SK-N-SH treated with all-trans-retinoic acid at 6 μM for 48 hours (cell line): Measurements from ENCODE around the gene SYNE2.
"Not testable (repeated sequence)": the region's sequence is repeated elsewhere in the genome, so short reads cannot be mapped to it uniquely, and the experiment has no call there.

ENCODE experiments used
- ARNTL ChIP-seq: fragments of 450-650 bp; formaldehyde crosslinking; IDR thresholded peaks from 2 replicates; pipeline ENCODE4 v1.5.0; 2020; ENCODE audit warnings: low read depth, mild to moderate bottlenecking, moderate library complexity, borderline replicate concordance
- BACH2 ChIP-seq: fragments of 250-450 bp; sonication (Bioruptor Pico); IDR thresholded peaks from 2 replicates; pipeline ENCODE4 v1.9.0; 2021; ENCODE audit warnings: mild to moderate bottlenecking, borderline replicate concordance
- CSDC2 ChIP-seq: fragments of 250-450 bp; sonication (Bioruptor Pico); IDR thresholded peaks from 2 replicates; pipeline ENCODE4 v1.5.0; 2020; ENCODE audit warnings: mild to moderate bottlenecking, moderate library complexity
- ESRRG ChIP-seq: fragments of 250-450 bp; sonication (Bioruptor Pico); IDR thresholded peaks from 2 replicates; pipeline ENCODE4 v1.6.1; 2021; ENCODE audit warnings: mild to moderate bottlenecking
- OSR1 ChIP-seq: fragments of 250-450 bp; sonication (Bioruptor Pico); IDR thresholded peaks from 2 replicates; pipeline ENCODE4 v1.8.0; 2022; ENCODE audit warnings: moderate library complexity, mild to moderate bottlenecking, inconsistent platforms
- PPARA ChIP-seq: fragments of 250-450 bp; sonication (Bioruptor Pico); IDR thresholded peaks from 2 replicates; pipeline ENCODE4 v1.5.0; 2020; ENCODE audit warnings: mild to moderate bottlenecking, borderline replicate concordance
- RARB ChIP-seq: fragments of 250-450 bp; sonication (Bioruptor Pico); IDR thresholded peaks from 2 replicates; pipeline ENCODE4 v1.8.0; 2021; ENCODE audit warnings: mild to moderate bottlenecking, moderate library complexity
- TOX ChIP-seq: fragments of 250-450 bp; sonication (Bioruptor Pico); IDR thresholded peaks from 2 replicates; pipeline ENCODE4 v1.8.0; 2021; ENCODE audit warnings: mild to moderate bottlenecking, moderate library complexity, borderline replicate concordance
- ZFP3 ChIP-seq: fragments of 250-450 bp; sonication (Bioruptor Pico); IDR thresholded peaks from 2 replicates; pipeline ENCODE4 v1.5.0; 2020; ENCODE audit warnings: mild to moderate bottlenecking, moderate library complexity
- ZFP30 ChIP-seq: fragments of 450-650 bp; formaldehyde crosslinking; IDR thresholded peaks from 2 replicates; pipeline ENCODE4 v1.5.0; 2022; ENCODE audit warnings: mild to moderate bottlenecking, moderate library complexity
- TF ChIP-seq, protein P1 (sequence below): fragments of 250-450 bp; sonication (Bioruptor Pico); IDR thresholded peaks from 2 replicates; pipeline ENCODE4 v1.5.0; 2020; ENCODE audit warnings: mild to moderate bottlenecking, moderate library complexity
- TF ChIP-seq, protein P2 (sequence below): fragments of 250-450 bp; sonication (Bioruptor Pico); IDR thresholded peaks from 2 replicates; pipeline ENCODE4 v1.5.1; 2020; ENCODE audit warnings: low read depth, mild to moderate bottlenecking, moderate library complexity
- TF ChIP-seq, protein P3 (sequence below): fragments of 250-450 bp; sonication (Bioruptor Pico); IDR thresholded peaks from 2 replicates; pipeline ENCODE4 v1.8.0; 2020; ENCODE audit warnings: mild to moderate bottlenecking, moderate library complexity, borderline replicate concordance
- TF ChIP-seq, protein P4 (sequence below): fragments of 250-450 bp; sonication (Bioruptor Pico); IDR thresholded peaks from 2 replicates; pipeline ENCODE4 v1.5.1; 2021; ENCODE audit warnings: mild to moderate bottlenecking, moderate library complexity

DNA sequence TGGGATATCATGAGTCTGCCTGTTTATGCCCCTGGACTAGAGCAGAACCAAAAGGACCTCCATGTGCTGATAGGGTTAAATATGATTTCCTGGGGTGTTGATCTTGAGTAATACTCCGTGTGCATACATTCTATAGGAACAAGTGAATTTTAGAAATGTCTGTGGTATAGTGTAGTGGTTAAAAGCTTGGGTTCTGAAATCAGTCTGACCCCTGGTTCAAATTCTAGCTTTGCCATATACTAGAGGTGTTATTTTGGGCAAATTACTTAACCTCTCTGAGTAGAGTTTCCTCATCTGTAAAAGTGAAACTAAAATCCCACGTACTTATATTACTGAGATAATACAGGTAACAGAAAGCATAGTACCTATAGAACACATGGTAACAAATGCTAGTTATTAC, 12.0 kb downstream of the SYNE2 start:
- TF ChIP-seq ZFP30; RARB (CRISPR knock-in tag); TOX (CRISPR knock-in tag); OSR1 (CRISPR knock-in tag); ARNTL (CRISPR knock-in tag); PPARA (CRISPR knock-in tag); ZFP3 (CRISPR knock-in tag); CSDC2 (CRISPR knock-in tag); BACH2 (CRISPR knock-in tag); ESRRG (CRISPR knock-in tag): not testable (repeated sequence)
- TF ChIP-seq, protein P1, sequence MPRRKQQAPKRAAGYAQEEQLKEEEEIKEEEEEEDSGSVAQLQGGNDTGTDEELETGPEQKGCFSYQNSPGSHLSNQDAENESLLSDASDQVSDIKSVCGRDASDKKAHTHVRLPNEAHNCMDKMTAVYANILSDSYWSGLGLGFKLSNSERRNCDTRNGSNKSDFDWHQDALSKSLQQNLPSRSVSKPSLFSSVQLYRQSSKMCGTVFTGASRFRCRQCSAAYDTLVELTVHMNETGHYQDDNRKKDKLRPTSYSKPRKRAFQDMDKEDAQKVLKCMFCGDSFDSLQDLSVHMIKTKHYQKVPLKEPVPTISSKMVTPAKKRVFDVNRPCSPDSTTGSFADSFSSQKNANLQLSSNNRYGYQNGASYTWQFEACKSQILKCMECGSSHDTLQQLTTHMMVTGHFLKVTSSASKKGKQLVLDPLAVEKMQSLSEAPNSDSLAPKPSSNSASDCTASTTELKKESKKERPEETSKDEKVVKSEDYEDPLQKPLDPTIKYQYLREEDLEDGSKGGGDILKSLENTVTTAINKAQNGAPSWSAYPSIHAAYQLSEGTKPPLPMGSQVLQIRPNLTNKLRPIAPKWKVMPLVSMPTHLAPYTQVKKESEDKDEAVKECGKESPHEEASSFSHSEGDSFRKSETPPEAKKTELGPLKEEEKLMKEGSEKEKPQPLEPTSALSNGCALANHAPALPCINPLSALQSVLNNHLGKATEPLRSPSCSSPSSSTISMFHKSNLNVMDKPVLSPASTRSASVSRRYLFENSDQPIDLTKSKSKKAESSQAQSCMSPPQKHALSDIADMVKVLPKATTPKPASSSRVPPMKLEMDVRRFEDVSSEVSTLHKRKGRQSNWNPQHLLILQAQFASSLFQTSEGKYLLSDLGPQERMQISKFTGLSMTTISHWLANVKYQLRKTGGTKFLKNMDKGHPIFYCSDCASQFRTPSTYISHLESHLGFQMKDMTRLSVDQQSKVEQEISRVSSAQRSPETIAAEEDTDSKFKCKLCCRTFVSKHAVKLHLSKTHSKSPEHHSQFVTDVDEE (CRISPR knock-in tag) = not testable (repeated sequence)
- TF ChIP-seq, protein P2, sequence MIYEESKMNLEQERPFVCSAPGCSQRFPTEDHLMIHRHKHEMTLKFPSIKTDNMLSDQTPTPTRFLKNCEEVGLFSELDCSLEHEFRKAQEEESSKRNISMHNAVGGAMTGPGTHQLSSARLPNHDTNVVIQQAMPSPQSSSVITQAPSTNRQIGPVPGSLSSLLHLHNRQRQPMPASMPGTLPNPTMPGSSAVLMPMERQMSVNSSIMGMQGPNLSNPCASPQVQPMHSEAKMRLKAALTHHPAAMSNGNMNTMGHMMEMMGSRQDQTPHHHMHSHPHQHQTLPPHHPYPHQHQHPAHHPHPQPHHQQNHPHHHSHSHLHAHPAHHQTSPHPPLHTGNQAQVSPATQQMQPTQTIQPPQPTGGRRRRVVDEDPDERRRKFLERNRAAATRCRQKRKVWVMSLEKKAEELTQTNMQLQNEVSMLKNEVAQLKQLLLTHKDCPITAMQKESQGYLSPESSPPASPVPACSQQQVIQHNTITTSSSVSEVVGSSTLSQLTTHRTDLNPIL (CRISPR knock-in tag) = not testable (repeated sequence)
- TF ChIP-seq, protein P3, sequence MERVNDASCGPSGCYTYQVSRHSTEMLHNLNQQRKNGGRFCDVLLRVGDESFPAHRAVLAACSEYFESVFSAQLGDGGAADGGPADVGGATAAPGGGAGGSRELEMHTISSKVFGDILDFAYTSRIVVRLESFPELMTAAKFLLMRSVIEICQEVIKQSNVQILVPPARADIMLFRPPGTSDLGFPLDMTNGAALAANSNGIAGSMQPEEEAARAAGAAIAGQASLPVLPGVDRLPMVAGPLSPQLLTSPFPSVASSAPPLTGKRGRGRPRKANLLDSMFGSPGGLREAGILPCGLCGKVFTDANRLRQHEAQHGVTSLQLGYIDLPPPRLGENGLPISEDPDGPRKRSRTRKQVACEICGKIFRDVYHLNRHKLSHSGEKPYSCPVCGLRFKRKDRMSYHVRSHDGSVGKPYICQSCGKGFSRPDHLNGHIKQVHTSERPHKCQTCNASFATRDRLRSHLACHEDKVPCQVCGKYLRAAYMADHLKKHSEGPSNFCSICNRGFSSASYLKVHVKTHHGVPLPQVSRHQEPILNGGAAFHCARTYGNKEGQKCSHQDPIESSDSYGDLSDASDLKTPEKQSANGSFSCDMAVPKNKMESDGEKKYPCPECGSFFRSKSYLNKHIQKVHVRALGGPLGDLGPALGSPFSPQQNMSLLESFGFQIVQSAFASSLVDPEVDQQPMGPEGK = not testable (repeated sequence)
- TF ChIP-seq, protein P4, sequence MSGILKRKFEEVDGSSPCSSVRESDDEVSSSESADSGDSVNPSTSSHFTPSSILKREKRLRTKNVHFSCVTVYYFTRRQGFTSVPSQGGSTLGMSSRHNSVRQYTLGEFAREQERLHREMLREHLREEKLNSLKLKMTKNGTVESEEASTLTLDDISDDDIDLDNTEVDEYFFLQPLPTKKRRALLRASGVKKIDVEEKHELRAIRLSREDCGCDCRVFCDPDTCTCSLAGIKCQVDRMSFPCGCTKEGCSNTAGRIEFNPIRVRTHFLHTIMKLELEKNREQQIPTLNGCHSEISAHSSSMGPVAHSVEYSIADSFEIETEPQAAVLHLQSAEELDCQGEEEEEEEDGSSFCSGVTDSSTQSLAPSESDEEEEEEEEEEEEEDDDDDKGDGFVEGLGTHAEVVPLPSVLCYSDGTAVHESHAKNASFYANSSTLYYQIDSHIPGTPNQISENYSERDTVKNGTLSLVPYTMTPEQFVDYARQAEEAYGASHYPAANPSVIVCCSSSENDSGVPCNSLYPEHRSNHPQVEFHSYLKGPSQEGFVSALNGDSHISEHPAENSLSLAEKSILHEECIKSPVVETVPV = not testable (repeated sequence)
